ENCODE results near the gene IKZF5. TPM values are rescaled to one million over a fixed set of nuclear protein-coding genes. Genes with fewer than 3 reads are reported as not detected.

Gene IKZF5
- total RNA-seq, 1 donor from 2014 or later = 16.1 TPM

DNA sequence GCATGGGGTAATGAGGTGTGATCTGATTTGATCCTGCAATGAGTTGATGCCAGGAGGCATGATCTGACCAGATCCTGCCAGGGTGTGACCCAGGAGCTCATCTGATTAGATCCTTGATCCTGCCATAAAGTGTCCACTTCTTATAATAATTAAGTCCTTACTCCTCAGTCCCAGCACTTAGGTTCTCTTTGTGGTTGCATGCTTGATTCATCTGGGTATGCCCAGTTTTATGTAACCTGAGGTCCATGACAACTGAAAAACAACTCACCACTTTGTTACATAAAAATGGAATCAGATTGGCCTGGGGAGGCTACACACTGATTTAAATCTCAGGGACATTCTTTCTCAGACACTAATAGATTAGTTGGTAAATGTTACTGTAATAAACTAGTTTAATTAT, 19.3 kb upstream of the IKZF5 start:
- H3K4me3 Mint-ChIP-seq (ENCODE audit: low read depth) = no peak overlapping the region
- H3K27me3 Mint-ChIP-seq (ENCODE audit: low read depth) = no peaks in the 10 kb centered on the region
- no peaks in the 10 kb centered on the region for H3K36me3 Mint-ChIP-seq (ENCODE audit: low read depth)
- DNase-seq (ENCODE audit: low spot score) = no peak
- no peaks in the 10 kb centered on the region for H3K9me3 Mint-ChIP-seq
- intact Hi-C loops (cut with micrococcal nuclease) = no loop called here
- H3K4me1 Mint-ChIP-seq (ENCODE audit: low read depth) = peaks cover 4% of the 10 kb centered on the region
- no peak overlapping the region for H3K27ac Mint-ChIP-seq

DNA sequence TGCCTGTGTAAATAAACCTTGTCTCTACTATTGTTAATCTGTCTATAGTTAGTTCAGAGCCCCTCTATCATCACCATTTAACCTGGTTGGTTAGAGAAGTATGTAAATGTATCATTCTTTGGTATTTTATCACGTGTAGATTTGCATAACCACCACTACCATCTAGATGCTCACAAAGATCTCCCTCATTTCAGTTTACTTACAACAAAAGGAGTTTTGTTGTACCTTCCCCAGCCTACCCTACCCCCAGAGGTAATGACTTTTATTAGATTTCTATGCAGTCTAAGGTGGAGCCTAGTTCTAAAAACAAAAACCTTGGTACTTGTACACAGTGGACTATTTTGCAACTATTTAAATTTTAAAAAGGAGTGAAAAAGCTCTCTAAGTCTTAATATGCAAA, 17.7 kb upstream of the IKZF5 start:
- H3K27ac Mint-ChIP-seq = no peak overlapping the region
- no peaks in the 10 kb centered on the region for H3K9me3 Mint-ChIP-seq
- H3K36me3 Mint-ChIP-seq (ENCODE audit: low read depth) = no peaks in the 10 kb centered on the region
- peaks cover 4% of the 10 kb centered on the region for H3K4me1 Mint-ChIP-seq (ENCODE audit: low read depth)
- no peak for DNase-seq (ENCODE audit: low spot score)
- no peaks in the 10 kb centered on the region for H3K27me3 Mint-ChIP-seq (ENCODE audit: low read depth)
- intact Hi-C loops (cut with micrococcal nuclease) = no loop called here
- H3K4me3 Mint-ChIP-seq (ENCODE audit: low read depth) = no peak overlapping the region

DNA sequence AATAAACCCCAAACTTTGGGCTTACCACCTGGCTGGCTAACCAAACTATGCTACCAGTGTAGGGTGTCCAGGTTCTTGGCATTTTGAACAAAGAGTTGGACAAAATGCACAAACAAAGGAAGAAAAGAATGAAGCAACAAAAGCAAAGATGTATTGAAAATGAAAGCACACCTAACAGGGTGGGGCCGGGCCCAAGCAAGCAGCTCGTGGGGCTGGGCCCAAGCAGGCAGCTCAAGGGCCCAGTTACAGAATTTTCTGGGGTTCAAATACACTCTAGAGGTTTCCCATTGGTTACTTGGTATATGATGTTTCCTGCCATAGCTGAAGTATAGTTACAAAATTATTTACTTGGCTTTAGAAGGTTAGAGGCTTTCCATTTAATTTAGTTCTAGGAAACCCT, 15.9 kb upstream of the IKZF5 start:
- intact Hi-C loops (cut with micrococcal nuclease) = no loop called here
- Mint-ChIP-seq H3K4me1 (ENCODE audit: low read depth) (peaks cover 4% of the 10 kb centered on the region), H3K36me3 (ENCODE audit: low read depth) (no peaks in the 10 kb centered on the region), H3K27ac (no peak overlapping the region), H3K9me3 (no peaks in the 10 kb centered on the region), H3K27me3 (ENCODE audit: low read depth) (no peaks in the 10 kb centered on the region), H3K4me3 (ENCODE audit: low read depth) (no peak overlapping the region)
- DNase-seq (ENCODE audit: low spot score) = no peak

DNA sequence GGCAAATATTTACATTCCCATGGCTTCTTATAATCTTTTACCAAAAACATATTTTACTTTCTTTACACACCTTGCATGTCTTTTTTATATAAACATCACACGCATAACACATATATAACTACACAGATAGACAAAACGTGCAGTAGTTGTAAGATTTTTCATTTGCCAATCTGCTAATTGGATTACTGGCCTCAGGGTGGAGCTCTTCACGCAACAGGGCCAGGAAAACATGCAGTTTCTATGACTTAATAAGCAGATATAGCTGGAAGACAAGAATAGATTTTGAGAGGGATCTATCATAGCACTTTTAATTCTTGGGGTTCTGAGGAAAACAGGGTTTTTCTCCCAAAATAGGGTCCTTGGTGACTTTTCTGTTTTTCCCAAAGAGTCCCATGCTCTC, 12.9 kb upstream of the IKZF5 start:
- intact Hi-C loops (cut with micrococcal nuclease) = no loop called here
- Mint-ChIP-seq H3K36me3 (ENCODE audit: low read depth) (no peaks in the 10 kb centered on the region), H3K27me3 (ENCODE audit: low read depth) (no peaks in the 10 kb centered on the region), H3K27ac (no peak overlapping the region), H3K9me3 (no peaks in the 10 kb centered on the region), H3K4me3 (ENCODE audit: low read depth) (no peak overlapping the region), H3K4me1 (ENCODE audit: low read depth) (peaks cover 4% of the 10 kb centered on the region)
- no peak for DNase-seq (ENCODE audit: low spot score)

DNA sequence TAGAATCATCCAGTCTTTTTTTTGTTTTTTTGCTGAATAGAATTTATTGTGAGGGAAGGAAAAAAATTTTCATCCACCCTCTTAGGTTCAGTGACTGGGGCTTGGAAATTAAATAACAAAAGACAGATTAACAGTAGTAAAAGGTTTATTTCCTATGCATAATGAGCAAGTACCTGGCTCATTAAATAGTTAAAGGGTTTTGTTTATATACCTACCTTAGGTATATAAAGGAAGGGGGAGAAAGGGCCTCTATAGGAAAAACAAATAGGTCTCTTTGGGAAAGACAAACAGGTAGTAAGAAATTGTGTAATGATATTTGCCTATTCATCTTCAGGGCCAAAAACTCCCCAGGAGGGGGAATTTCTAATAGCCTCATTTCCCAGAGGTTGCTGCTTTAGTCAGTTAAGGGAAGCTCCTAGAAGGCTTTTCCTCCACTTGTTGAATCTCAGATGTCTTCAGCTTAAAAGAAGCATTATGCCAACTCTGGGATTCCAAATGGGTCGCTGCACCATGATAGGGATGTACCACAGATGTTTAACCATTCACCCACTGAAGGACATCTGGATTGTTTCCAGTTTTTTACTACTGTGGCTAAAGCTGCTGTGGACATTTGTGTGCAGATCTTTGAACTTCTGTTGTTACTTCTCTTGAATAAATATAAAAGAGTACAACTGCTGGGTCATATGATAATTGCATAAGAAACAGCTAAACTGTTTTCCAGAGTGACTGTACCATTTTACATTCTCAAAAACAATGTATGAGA, 11.5 kb upstream of the IKZF5 start:
- Mint-ChIP-seq H3K9me3 (no peaks in the 10 kb centered on the region), H3K27ac (no peak overlapping the region), H3K36me3 (ENCODE audit: low read depth) (no peaks in the 10 kb centered on the region), H3K4me3 (ENCODE audit: low read depth) (no peak overlapping the region), H3K4me1 (ENCODE audit: low read depth) (peaks cover 4% of the 10 kb centered on the region), H3K27me3 (ENCODE audit: low read depth) (no peaks in the 10 kb centered on the region)
- intact Hi-C loops (cut with micrococcal nuclease) = no loop called here
- DNase-seq (ENCODE audit: low spot score) = no peak

DNA sequence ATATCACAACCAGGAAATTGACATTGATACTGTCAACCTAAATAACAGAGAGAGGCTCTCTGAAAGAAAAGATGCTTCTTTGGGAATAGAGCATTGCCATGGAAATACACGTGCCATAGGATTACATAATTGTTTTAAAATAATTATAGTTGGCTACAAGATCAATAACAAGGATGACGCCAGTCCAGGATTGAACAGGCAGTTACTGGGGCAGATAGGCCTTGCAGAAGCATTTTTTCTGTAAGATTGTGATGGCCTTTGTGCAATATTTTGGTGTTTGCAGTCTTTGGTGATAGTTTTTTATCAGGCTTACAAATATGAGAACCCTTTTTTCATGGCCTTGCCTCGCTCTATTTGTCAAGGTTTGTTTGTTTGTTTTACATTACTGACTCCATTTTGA, 10.7 kb upstream of the IKZF5 start:
- no peaks in the 10 kb centered on the region for H3K9me3 Mint-ChIP-seq
- no peak overlapping the region for H3K4me3 Mint-ChIP-seq (ENCODE audit: low read depth)
- DNase-seq (ENCODE audit: low spot score) = no peak
- H3K27ac Mint-ChIP-seq = no peak overlapping the region
- no peaks in the 10 kb centered on the region for H3K27me3 Mint-ChIP-seq (ENCODE audit: low read depth)
- H3K4me1 Mint-ChIP-seq (ENCODE audit: low read depth) = peaks cover 2% of the 10 kb centered on the region
- no peaks in the 10 kb centered on the region for H3K36me3 Mint-ChIP-seq (ENCODE audit: low read depth)
- intact Hi-C loops (cut with micrococcal nuclease) = no loop called here

DNA sequence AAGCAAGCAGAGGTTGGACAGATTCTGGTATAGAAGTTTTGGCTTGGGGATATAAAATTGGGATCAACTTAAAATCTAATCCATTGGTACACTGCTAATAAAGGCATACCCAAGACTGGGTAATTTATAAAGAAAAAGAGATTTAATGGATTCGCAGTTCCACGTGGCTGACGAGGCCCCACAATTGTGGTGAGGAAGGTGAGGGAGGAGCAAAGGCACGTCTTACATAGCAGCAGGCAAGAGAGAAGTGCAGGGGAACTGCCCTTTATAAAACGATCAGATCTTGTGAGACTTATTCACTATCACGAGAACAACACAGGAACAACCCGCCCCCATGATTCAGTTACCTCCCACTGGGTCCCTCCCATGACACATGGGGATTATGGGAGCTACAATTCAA, 9.9 kb upstream of the IKZF5 start:
- Mint-ChIP-seq H3K4me1 (ENCODE audit: low read depth) (no peaks in the 10 kb centered on the region), H3K27me3 (ENCODE audit: low read depth) (no peaks in the 10 kb centered on the region), H3K4me3 (ENCODE audit: low read depth) (no peak overlapping the region), H3K9me3 (no peaks in the 10 kb centered on the region), H3K36me3 (ENCODE audit: low read depth) (no peaks in the 10 kb centered on the region), H3K27ac (no peak overlapping the region)
- DNase-seq (ENCODE audit: low spot score) = no peak
- intact Hi-C loops (cut with micrococcal nuclease) = no loop called here

DNA sequence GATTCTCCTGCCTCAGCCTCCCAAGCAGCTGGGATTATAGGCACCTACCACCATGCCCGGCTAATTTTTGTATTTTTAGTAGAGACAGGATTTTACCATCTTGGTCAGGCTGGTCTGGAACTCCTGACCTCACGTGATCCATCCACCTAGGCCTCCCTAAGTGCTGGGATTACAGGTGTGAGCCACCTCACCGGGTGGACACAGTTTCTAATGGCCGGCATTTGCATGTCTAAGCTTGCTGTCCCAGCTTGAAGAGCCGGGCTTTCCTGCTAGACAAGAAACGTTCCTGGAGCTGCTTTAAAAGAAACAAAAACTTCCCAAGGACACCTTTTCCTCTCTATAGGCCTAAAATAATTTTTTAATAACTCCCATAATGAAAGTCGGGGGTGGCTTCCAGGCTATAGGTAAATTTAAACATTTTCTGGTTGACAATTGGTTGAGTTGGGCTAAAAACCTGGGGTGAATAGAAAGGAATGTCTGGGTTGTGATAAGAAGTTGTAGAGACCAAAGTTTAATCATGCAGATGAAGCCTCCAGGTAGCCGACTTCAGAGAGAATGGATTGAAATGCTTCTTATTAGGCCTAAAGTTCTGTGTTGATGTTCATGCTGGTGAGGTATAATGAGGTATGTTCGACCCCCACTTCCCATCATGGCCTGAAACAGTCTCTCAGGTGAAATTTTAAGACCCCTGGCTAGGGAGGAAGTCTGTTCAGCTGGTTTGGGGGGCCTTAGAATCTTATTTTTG, 9.0 kb upstream of the IKZF5 start:
- Mint-ChIP-seq H3K9me3 (no peaks in the 10 kb centered on the region), H3K4me1 (ENCODE audit: low read depth) (no peaks in the 10 kb centered on the region), H3K27ac (no peak overlapping the region), H3K27me3 (ENCODE audit: low read depth) (no peaks in the 10 kb centered on the region), H3K4me3 (ENCODE audit: low read depth) (no peak overlapping the region), H3K36me3 (ENCODE audit: low read depth) (peaks cover 2% of the 10 kb centered on the region)
- DNase-seq (ENCODE audit: low spot score) = no peak
- intact Hi-C loops (cut with micrococcal nuclease) = no loop called here

DNA sequence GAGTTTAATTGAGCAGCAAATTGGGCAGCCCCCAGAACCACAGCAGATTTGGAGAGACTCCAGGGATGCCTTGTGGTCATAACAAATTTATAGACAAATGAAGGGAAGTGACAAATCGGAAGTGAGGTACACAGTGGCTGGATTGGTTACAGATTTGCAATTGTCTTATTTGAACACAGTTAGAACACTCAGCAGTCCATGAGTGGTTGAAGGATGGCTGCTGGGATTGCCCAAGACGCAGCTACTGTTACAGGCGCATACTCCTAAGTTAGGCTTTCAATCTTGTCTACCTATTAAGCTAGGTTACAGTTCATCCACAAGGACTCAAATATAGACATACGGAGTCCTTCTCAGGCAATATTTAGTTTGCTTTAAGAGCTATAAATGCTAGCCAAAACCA, 7.6 kb upstream of the IKZF5 start:
- no peaks in the 10 kb centered on the region for H3K4me1 Mint-ChIP-seq (ENCODE audit: low read depth)
- H3K27ac Mint-ChIP-seq = no peak overlapping the region
- H3K27me3 Mint-ChIP-seq (ENCODE audit: low read depth) = no peaks in the 10 kb centered on the region
- intact Hi-C loops (cut with micrococcal nuclease) = no loop called here
- H3K9me3 Mint-ChIP-seq = no peaks in the 10 kb centered on the region
- no peak for DNase-seq (ENCODE audit: low spot score)
- peaks cover 10% of the 10 kb centered on the region for H3K36me3 Mint-ChIP-seq (ENCODE audit: low read depth)
- no peak overlapping the region for H3K4me3 Mint-ChIP-seq (ENCODE audit: low read depth)

DNA sequence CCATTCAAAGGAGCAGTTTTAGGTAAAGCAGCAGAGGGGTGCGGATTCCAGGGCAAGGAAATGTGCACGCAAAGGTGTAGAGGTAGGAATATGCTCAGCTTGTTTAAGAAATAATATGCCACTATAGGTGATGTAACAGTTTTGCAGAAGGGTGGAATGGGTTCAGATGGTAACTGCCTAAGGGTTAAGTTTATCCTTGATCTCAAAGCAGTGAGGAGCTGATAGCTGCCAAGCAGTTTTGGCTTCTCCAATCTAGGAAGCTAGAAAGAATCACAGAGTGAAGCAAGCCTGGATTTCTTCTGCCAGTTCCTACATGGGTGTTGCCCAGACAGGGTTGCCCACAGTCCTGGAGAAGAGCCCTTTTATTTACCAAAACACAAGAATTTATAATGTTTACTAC, 6.2 kb upstream of the IKZF5 start:
- no peak for DNase-seq (ENCODE audit: low spot score)
- H3K27ac Mint-ChIP-seq = no peak overlapping the region
- H3K9me3 Mint-ChIP-seq = no peaks in the 10 kb centered on the region
- H3K36me3 Mint-ChIP-seq (ENCODE audit: low read depth) = peaks cover 10% of the 10 kb centered on the region
- intact Hi-C loops (cut with micrococcal nuclease) = no loop called here
- peaks cover 10% of the 10 kb centered on the region for H3K4me1 Mint-ChIP-seq (ENCODE audit: low read depth)
- H3K4me3 Mint-ChIP-seq (ENCODE audit: low read depth) = no peak overlapping the region
- H3K27me3 Mint-ChIP-seq (ENCODE audit: low read depth) = no peaks in the 10 kb centered on the region

DNA sequence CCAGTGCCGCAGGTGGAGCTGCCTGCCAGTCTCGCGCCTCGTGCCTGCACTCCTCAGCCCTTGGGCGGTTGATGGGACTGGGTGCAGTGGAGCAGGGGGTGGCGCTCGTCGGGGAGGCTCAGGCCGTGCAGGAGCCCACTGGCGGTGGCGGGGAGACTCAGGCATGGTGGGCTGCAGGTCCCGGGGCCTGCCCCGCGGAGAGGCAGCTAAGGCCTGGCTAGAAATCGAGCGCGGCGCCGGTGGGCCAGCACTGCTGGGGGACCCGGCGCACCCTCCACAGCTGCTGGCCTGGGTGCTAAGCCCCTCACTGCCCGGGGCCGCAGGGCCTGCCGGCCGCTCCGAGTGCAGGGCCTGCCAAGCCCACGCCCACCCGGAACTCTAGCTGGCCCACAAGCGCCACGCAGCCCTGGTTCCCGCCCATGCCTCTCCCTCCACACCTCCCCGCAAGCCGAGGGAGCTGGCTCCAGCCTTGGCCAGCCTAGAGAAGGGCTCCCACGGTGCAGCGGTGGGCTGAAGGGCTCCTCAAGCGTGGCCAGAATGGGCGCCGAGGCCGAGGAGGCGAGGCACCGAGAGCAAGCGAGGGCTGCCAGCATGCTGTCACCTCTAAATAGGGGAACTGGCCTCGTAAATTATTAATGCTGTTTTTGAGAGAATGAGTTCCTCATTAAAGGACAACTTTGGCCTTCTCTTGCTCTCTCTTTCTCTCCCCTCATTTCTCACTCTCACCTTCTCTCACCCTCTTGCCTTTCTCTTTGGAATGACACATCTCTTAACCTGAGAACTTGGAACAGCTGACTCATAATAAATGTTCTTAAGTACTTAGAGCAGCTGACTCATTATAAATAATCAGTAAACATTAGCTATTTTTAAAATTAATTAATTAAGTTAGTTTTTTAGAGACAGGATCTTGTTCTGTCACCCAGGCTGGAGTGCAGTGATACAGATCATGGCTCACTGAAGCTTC, 5.1 kb upstream of the IKZF5 start:
- Mint-ChIP-seq H3K27ac (no peak overlapping the region), H3K9me3 (no peaks in the 10 kb centered on the region), H3K36me3 (ENCODE audit: low read depth) (peaks cover 10% of the 10 kb centered on the region), H3K4me3 (ENCODE audit: low read depth) (no peak overlapping the region), H3K4me1 (ENCODE audit: low read depth) (peaks cover 16% of the 10 kb centered on the region), H3K27me3 (ENCODE audit: low read depth) (no peaks in the 10 kb centered on the region)
- no peak for DNase-seq (ENCODE audit: low spot score)
- intact Hi-C loops (cut with micrococcal nuclease) = no loop called here

DNA sequence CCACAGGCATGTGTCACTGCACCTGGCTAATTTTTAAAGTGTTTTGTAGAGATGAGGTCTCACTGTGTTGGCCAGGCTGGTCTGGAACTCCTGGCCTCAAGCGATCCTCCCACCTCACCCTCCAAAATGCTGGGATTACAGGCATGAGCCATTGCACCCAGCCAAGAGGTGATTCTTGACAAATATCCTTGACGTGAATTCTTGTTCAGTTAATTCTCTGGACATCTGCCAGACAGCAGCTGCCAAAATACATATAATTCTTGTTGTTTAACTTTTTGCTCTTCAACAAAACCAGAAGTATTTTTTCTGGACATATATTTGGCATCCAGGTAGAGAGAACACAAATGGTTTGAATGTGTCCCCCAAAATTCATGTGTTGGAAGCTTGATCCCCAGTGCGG, 3.4 kb upstream of the IKZF5 start:
- H3K36me3 Mint-ChIP-seq (ENCODE audit: low read depth) = peaks cover 13% of the 10 kb centered on the region
- no peak overlapping the region for H3K4me3 Mint-ChIP-seq (ENCODE audit: low read depth)
- no peaks in the 10 kb centered on the region for H3K27me3 Mint-ChIP-seq (ENCODE audit: low read depth)
- no peak overlapping the region for H3K27ac Mint-ChIP-seq
- DNase-seq (ENCODE audit: low spot score) = no peak
- intact Hi-C loops (cut with micrococcal nuclease) = no loop called here
- peaks cover 22% of the 10 kb centered on the region for H3K4me1 Mint-ChIP-seq (ENCODE audit: low read depth)
- no peaks in the 10 kb centered on the region for H3K9me3 Mint-ChIP-seq

Measured in activated T-helper 2 cell treated with anti-CD3 and anti-CD28 coated beads, Interferon-gamma antibody, Interleukin-2, Interleukin-4, amounts not matched to agents 10 μg/mL and 5 μg/mL and 100 μg/mL, durations not matched to agents 14 hours and 24 hours and 36 hours (primary cell).